HepG2 (cell line): ENCODE results near the gene PPP6R2. TPM values are rescaled to one million over a fixed set of nuclear protein-coding genes. Genes with fewer than 3 reads are reported as not detected.

Experiments
- KIAA2018 ChIP-seq: sonication (generic); formaldehyde crosslinking; IDR thresholded peaks from 2 replicates; pipeline ENCODE4 v1.5.0; 2020; ENCODE audit warnings: mild to moderate bottlenecking, missing genetic modification reagents, borderline replicate concordance
- MXD4 ChIP-seq: IDR thresholded peaks from 2 replicates; pipeline ENCODE4 v1.6.1; 2016; ENCODE audit warnings: mild to moderate bottlenecking, missing biosample characterization, missing genetic modification reagents
- MYC ChIP-seq: sonication (generic); formaldehyde crosslinking; IDR thresholded peaks from 2 replicates; pipeline ENCODE4 v1.9.0; 2021; ENCODE audit warnings: missing genetic modification reagents, borderline replicate concordance
- ZBTB10 ChIP-seq: sonication (generic); formaldehyde crosslinking; IDR thresholded peaks from 2 replicates; pipeline ENCODE4 v1.4.0; 2020; ENCODE audit warnings: missing genetic modification reagents, borderline replicate concordance
- ZMAT3 ChIP-seq: sonication (generic); formaldehyde crosslinking; conservative IDR thresholded peaks from 2 replicates; pipeline ENCODE4 v1.7.0; 2021; ENCODE audit warnings: missing genetic modification reagents
- polyA plus RNA-seq, 8 experiments: library from polyadenylated mRNA; depleted of rRNA in 3 of 8; stranded (reverse) in 7 of 8; unstranded in 1 of 8; fragments of >200 nt; fragmentation: Illumina TruSeq in 4 of 8; extraction: Trizol in 4 of 8; gene quantifications; 2 replicates each; pipeline versions ENCODE4 v1.2.1 to v1.2.3, GENCODE V29; 2011 to 2016; ENCODE audit warnings: low read depth in 4 of 8, missing spikeins in 1 of 8, mixed read lengths in 1 of 8; ENCODE audit not compliant: insufficient read depth in 1 of 8
- total RNA-seq, 5 experiments: library from RNA; depleted of rRNA; stranded (reverse); fragments of >200 nt; fragmentation: Illumina TruSeq; extraction: Trizol; gene quantifications; 2 replicates each; pipeline ENCODE4 v1.2.3, GENCODE V29; 2016; ENCODE audit warnings: low read depth in 1 of 5
- TF ChIP-seq, protein P1 (sequence below): sonication (generic); formaldehyde crosslinking; IDR thresholded peaks from 2 replicates; pipeline ENCODE4 v1.4.0; 2020; ENCODE audit warnings: missing genetic modification reagents, borderline replicate concordance
- TF ChIP-seq, protein P2 (sequence below): sonication (generic); formaldehyde crosslinking; IDR thresholded peaks from 2 replicates; pipeline ENCODE4 v1.4.0; 2020; ENCODE audit warnings: missing genetic modification reagents, borderline replicate concordance
- TF ChIP-seq, protein P3 (sequence below): sonication (generic); formaldehyde crosslinking; IDR thresholded peaks from 2 replicates; pipeline ENCODE4 v1.5.0; 2020; ENCODE audit warnings: mild to moderate bottlenecking, low read depth, missing genetic modification reagents, borderline replicate concordance
- TF ChIP-seq, protein P4 (sequence below): sonication (generic); formaldehyde crosslinking; IDR thresholded peaks from 2 replicates; pipeline ENCODE4 v1.8.1; 2022; ENCODE audit warnings: mild to moderate bottlenecking, missing genetic modification reagents

The PPP6R2 gene
- total and polyA plus RNA-seq, 2 of the 13 experiments (the other 11 are each of a cell fraction or from before 2014, with no cell fraction given), result 55.0 to 102 TPM

DNA sequence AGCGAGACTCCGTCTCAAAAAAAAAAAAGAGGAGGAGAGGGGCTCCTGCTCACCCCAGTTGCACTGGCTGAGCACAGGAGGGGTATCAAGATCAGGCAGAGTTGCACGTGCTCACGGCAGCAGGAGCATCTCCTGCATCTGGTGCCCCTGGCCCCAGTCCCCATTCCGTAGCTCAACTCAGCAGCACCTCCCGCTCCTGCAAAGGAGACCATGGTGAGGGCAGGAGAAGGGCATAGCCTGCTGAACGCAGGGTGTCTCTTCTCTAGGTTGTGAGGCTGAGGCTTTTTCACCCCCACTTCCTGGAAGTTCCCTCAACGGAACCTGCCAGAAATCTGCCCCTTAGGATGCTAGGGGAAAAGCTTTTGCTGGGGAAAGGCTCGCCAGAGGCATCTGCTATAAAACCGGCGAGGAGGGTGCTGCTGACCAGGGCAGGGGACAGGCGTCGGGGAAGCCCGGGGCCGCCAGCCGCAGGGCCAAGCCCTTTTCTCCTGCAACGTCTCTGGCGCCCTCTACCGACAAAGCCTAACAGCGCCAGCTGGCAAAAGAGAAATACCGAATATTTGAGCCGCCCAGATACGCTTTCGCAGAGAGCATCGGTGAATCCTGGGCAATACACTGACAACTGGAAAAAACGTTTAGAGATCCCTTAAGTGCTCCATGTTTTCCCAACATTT is 1.0 kb upstream of the PPP6R2 start (continued):
- TF ChIP-seq, protein P1, sequence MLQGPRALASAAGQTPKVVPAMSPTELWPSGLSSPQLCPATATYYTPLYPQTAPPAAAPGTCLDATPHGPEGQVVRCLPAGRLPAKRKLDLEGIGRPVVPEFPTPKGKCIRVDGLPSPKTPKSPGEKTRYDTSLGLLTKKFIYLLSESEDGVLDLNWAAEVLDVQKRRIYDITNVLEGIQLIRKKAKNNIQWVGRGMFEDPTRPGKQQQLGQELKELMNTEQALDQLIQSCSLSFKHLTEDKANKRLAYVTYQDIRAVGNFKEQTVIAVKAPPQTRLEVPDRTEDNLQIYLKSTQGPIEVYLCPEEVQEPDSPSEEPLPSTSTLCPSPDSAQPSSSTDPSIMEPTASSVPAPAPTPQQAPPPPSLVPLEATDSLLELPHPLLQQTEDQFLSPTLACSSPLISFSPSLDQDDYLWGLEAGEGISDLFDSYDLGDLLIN (CRISPR knock-in tag), result no peak
- TF ChIP-seq, protein P2, sequence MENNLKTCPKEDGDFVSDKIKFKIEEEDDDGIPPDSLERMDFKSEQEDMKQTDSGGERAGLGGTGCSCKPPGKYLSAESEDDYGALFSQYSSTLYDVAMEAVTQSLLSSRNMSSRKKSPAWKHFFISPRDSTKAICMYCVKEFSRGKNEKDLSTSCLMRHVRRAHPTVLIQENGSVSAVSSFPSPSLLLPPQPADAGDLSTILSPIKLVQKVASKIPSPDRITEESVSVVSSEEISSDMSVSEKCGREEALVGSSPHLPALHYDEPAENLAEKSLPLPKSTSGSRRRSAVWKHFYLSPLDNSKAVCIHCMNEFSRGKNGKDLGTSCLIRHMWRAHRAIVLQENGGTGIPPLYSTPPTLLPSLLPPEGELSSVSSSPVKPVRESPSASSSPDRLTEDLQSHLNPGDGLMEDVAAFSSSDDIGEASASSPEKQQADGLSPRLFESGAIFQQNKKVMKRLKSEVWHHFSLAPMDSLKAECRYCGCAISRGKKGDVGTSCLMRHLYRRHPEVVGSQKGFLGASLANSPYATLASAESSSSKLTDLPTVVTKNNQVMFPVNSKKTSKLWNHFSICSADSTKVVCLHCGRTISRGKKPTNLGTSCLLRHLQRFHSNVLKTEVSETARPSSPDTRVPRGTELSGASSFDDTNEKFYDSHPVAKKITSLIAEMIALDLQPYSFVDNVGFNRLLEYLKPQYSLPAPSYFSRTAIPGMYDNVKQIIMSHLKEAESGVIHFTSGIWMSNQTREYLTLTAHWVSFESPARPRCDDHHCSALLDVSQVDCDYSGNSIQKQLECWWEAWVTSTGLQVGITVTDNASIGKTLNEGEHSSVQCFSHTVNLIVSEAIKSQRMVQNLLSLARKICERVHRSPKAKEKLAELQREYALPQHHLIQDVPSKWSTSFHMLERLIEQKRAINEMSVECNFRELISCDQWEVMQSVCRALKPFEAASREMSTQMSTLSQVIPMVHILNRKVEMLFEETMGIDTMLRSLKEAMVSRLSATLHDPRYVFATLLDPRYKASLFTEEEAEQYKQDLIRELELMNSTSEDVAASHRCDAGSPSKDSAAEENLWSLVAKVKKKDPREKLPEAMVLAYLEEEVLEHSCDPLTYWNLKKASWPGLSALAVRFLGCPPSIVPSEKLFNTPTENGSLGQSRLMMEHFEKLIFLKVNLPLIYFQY, result no peak
- no peak for TF ChIP-seq MXD4 (CRISPR knock-in tag)
- TF ChIP-seq, protein P3, sequence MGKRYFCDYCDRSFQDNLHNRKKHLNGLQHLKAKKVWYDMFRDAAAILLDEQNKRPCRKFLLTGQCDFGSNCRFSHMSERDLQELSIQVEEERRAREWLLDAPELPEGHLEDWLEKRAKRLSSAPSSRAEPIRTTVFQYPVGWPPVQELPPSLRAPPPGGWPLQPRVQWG (CRISPR knock-in tag), result no peak
- TF ChIP-seq KIAA2018 (CRISPR knock-in tag), result no peak
- no peak for TF ChIP-seq ZBTB10 (CRISPR knock-in tag)
- peak; percentile 64; the same call in 1 of the 2 replicates for TF ChIP-seq MYC (CRISPR knock-in tag)
- 0 out of 2 replicates have a peak, but pooled peaks have one; percentile 29 for TF ChIP-seq ZMAT3 (CRISPR knock-in tag)
- TF ChIP-seq, protein P4, sequence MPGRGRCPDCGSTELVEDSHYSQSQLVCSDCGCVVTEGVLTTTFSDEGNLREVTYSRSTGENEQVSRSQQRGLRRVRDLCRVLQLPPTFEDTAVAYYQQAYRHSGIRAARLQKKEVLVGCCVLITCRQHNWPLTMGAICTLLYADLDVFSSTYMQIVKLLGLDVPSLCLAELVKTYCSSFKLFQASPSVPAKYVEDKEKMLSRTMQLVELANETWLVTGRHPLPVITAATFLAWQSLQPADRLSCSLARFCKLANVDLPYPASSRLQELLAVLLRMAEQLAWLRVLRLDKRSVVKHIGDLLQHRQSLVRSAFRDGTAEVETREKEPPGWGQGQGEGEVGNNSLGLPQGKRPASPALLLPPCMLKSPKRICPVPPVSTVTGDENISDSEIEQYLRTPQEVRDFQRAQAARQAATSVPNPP (CRISPR knock-in tag), result no peak
